ENCODE results near the gene LDLR.

Gene LDLR
- 153 to 196 reads per million in 2 donors for total RNA-seq

DNA sequence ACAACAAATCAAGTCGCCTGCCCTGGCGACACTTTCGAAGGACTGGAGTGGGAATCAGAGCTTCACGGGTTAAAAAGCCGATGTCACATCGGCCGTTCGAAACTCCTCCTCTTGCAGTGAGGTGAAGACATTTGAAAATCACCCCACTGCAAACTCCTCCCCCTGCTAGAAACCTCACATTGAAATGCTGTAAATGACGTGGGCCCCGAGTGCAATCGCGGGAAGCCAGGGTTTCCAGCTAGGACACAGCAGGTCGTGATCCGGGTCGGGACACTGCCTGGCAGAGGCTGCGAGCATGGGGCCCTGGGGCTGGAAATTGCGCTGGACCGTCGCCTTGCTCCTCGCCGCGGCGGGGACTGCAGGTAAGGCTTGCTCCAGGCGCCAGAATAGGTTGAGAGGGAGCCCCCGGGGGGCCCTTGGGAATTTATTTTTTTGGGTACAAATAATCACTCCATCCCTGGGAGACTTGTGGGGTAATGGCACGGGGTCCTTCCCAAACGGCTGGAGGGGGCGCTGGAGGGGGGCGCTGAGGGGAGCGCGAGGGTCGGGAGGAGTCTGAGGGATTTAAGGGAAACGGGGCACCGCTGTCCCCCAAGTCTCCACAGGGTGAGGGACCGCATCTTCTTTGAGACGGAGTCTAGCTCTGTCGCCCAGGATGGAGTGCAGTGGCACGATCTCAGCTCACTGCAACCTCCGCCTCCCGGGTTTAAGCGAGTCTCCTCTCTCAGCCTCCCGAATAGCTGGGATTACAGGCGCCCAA lies at the start of gene LDLR:
Gene LDLR (plus strand): TSS at position 210 of the 760 bp plus-strand sequence. CDS start 86 bp downstream, at position 296.
- peak; percentile 65 for DNase-seq

DNA sequence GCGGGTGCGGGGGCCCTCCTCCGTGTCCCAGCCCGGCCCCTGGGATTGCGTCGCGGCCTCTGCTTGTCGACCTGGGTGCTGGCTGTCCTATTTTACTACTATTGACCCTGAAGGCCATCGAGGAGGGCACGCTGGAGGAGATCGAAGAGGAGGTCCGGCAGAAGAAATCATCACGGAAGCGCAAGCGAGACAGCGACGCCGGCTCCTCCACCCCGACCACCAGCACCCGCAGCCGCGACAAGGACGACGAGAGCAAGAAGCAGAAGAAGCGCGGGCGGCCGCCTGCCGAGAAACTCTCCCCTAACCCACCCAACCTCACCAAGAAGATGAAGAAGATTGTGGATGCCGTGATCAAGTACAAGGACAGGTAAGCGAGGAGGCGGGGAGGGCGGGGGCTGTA lies 48.1 kb upstream of the LDLR start:
- no peak for DNase-seq

DNA sequence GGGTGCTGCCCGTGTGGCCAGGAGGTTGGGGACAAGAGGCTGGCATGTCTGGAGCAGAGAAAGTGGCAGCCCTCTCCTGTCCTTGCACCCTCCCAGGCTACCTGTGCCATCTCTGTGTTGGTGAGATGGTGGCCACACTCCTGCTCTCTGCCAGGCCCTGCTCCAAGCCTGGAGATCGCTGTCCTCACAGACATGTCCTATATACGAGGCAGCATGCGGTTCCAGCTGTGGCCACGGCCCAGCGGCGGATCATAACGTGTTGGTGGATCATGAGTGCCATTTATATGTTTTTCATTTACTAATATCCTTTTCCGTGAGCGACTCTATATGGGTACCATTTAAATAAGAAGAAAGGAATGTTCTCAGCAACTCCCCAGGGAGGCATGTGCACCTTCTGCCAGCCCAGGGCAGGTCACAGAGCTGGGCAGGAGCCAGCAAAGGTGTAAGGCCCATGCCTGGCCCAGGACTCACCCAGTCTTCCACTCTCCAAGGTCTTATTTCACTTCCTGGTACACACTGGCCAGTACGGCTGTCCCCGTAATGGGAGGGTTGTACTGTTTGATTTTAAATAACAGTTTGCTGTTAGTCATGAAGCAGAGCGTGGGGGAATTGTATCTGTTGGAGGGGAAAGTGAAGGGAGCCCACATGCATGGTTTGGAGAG lies 47.2 kb upstream of the LDLR start:
- DNase-seq = no peak

DNA sequence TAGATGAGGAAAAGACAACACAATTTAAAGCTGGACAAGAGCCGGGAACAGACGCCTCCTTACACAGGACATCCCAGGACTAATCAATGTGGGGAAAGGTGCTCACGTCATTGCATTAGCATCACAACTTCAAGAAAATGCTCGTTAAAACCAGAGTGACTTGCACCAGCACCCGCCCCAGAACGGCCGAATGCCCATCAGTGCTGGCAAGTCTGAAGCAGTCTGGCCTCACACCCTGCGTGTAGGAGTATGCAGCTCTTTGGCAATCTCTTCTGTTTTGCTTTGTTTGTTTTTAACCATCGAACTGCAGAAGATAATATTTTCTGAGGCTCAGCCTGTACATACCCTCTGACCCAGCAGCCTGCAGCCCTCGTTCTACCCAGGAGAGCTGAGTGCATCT lies 44.8 kb upstream of the LDLR start:
- DNase-seq = no peak

DNA sequence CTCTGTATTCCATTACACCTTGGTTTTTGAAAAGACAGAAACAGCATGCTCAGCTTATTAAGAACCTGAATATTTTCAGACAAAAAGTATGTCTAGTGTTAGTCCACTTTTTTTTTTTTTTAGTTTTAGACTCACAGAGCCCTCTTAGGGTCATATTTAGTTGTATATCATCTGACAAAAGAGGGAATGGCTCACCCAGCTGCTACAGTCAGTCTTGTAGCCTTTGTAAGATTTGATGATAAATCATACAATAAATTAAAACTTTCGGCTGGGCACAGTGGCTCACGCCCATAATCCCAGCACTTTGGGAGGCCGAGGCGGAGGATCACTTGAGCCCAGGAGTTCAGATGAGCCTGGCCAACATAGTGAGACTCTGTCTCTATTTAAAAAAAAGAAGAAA lies 43.7 kb upstream of the LDLR start:
- DNase-seq = no peak

DNA sequence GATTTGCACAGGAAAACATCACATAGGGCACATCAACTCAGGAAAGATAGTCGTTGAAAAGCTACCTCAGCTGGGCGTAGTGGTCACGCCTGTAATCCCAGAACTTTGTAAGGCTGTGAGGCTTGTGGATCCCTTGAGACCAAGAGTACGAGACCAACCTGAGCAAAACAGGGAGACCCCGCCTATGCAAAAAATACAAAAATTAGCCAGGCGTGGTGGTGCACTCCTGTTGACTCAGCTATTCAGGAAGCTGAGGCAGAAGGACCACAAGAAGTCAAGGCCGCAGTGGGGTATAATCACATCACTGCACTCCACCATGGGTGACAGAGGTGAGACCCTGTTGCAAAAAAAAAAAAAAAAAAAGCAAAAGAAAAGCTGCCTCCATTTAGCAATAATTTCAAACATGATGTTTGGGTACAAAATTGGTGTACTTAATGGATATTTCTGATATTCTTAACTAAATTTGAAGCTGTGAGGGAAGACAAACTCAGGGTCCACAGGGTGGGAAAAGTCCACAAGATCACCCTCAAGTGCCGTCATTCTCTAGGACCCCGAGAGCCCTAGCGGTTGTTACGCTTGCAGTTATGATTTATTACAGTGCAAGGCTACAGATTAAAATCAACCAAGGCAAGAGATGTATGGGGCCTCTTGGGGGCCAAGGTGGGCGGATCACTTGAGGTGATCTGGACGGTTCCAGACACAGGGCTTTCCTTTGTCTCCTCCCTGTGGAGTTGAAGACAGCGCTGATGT lies 42.5 kb upstream of the LDLR start:
- DNase-seq = no peak

DNA sequence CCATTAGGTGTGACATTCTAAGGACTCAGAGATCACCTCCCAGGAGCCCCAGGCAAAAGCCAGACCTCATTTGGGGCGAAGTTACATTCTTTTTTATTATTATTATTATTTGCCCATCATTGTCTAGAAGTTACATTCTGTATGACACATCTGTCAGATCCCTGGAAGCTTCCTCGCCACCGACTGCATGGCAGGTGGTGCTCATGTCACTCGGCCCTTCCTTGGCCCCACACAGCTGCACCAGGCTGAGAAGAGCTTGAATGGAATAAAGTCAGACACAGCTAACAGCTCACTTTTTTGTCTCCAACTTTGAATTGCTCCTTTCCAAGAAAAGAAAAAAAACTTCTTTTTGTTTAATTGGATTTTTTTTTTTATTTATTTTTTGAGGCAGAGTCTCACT lies 41.4 kb upstream of the LDLR start:
- DNase-seq = no peak

DNA sequence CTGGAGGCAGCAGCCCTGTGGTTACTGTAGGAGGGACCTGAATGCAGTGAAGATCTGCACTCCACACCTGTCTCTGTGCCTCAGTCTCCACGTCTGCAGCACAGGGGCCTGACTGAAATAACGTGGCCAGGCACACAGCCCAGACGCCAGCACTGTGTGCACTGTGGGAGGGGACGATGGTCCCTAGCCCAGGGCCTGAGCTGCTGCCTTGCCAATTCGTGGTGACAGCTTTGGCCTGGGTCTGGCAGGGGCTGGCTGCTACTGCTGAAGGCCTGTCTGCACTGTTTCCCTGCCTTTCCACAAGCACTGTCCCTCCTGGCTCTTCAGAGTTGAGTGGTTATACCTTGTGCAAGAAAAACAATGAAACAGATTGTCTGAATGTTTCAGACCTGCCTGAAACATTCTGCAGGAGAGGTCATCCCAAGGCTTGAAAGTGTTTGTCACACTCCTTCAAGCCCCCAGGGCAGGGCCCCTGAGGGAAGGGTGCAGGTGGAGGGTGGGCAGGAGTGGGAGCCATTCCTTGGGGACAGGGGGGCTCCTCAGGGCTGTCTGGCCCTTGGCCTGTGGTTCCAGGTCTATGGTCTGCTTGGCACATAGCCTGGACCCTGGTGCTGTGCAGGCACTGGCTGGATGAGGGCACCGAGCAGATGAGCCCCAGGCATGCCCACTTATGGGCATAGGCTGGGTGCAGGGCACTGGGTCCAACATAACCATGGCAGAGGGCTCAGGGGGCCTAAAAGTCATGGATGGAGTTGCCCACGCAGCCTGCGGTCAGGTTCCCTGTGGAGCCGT lies 38.7 kb upstream of the LDLR start:
- DNase-seq = no peak

DNA sequence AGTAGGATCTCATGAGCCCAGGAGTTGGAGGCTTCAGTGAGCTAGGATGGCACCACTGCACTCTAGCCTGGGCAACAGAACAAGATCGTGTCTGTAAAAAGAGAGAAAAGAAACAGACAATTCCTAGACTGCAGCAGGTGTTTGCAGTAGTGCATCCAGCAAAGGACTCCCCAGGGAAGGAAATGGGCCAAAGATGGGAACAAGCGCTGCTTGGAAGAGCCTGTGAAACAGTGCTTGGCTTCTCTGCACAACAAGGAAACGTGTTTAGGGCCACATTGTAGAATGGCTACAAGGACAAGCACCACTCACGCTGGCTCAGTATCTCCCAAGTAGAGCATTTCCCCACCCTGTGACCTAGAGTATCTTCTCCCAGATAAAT lies 35.5 kb upstream of the LDLR start:
- no peak for DNase-seq

DNA sequence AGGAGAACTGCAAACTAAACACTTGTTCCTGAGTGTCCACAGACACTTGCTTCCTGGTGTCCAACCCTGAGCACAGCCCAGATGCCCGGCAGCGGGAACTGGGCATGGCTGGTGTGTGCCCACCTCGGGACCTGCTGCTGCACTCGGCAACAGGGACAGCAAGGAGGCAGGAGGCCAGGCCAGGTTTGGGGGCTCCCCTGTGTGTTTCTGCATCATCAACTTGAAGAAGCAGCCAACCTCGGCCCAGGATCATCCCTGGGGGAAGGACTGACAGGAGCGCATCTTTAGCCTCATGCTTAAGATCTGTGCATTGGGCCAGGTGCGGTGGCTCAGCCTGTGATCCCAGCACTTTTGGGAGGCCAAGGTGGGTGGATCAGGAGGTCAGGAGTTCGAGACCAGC lies 35.1 kb upstream of the LDLR start:
- no peak for DNase-seq

DNA sequence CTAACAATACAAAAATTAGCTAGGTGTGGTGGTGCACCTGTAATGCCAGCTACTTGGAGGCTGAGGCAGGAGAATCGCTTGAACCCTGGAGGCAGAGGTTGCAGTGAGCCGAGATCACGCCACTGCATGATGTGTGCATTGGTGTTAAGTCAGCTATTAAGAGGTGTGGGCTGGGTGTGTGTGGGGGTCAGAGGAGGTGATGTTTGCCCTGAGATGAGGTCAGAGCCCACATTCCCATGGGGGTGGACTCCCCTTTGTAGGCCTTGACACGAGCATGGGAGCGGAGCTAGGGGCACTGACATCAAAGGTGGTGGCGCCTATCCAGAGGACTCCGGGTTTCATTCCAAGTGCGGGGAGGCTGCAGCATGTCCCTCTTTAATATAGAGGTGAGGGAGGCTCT lies 34.6 kb upstream of the LDLR start:
- no peak for DNase-seq

DNA sequence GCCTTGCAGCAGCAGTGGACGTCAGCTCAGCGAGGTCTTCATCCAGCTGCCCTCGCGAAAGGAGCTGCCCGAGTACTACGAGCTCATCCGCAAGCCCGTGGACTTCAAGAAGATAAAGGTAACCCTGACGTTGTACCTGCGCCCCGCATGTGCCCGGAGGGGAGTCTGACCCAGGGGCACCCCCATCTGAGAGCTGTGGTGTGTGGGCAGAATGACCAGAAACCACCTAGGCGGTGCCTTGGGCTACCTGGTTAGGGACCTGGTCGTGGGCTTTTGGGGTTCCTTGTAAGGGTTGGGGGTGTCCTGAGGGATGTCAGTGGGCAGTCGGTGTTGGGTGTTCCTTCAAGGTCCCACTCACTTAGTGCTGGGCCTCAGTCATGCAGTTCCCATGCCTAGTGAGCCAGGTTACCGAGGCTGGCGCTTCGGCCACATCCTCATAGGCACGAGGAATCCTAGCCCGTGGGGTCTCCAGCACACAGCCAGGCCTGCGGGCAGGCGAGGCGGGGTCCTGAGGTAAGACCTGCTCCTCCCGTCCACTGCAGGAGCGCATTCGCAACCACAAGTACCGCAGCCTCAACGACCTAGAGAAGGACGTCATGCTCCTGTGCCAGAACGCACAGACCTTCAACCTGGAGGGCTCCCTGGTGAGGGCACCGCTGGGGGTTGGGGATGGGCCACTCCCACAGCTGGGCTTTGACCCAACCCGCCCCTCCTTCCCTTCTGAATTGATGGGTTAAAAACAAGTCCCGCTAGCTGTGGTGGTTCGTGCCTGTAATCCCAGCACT lies 30.8 kb upstream of the LDLR start:
- no peak for DNase-seq

DNA sequence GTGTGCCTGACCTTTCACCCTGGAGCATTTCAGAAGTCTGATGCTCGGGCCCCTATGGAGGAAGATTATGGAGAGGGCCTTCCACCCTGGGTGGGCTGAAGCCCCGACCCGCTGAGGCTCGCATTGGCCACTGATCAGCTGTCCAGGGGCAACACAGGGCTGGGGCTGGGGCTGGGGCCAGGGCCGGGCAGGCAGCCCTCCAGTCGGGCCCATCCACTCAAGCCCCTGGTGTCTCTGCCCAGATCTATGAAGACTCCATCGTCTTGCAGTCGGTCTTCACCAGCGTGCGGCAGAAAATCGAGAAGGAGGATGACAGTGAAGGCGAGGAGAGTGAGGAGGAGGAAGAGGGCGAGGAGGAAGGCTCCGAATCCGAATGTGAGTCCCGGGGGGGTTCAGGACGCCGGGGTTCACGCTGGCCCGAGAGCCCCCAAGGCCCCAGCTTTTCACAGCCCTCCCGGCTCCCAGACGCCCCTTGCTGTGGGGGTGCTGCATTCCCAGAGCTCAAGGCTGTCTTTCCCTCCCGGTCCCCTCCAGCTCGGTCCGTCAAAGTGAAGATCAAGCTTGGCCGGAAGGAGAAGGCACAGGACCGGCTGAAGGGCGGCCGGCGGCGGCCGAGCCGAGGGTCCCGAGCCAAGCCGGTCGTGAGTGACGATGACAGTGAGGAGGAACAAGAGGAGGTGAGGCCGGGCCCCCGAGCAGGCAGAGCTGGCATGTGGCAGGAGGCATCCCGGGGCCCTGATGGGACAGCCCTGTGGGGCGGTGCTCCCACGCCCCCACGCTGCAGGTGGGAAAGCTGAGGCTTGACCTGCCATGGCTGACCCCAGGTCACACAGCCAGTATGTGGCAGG lies 29.5 kb upstream of the LDLR start:
- no peak for DNase-seq

DNA sequence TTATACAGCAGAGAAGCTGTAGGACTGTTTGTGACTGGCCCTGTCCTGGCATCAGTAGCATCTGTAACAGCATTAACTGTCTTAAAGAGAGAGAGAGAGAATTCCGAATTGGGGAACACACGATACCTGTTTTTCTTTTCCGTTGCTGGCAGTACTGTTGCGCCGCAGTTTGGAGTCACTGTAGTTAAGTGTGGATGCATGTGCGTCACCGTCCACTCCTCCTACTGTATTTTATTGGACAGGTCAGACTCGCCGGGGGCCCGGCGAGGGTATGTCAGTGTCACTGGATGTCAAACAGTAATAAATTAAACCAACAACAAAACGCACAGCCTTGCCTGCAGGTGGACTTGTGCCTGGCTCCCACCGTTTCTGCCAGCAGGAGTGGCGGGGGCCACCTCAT lies 27.3 kb upstream of the LDLR start:
- no peak for DNase-seq

DNA sequence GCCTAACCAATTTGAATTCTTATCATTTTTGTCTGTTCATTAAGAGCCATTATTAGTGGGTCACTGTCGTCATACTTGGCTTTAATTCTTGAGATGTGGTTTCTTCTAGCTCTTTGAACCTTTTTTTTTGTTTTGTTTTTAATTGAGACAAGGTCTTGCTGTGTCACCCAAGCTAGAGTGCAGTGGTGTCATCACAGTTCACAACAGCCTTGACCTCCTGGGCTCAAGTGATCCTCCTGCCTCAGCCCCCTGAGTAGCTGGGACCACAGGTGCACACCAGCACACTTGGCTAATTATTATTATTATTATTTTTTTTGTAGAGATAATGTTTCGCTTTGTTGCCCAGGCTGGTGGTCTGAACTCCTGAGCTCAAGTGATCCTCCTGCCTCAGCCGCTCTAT lies 25.8 kb upstream of the LDLR start:
- no peak for DNase-seq

DNA sequence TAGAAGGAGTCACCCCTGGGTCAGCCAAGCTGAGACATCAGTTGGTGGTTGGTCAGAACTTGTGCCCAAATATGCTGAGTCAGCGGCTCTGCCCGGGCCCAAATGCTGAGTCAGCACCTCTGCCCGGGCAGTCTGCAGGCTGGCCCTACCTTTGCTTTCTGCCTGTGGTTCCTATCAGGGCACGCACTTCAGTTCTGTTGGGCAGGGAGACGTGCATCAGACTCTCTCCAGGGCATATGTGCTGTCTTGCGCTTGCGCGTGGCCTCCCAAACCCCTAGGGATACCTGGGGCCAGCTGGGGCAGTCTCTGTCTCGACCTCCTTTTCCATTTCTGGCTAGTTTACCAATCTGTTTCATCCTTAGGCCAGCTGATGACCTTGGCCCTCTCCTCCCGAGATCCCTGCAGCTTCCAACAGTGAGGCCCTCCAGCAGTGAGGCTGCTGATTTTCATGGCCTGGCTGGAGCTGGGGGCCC lies 24.4 kb upstream of the LDLR start:
- no peak for DNase-seq

DNA sequence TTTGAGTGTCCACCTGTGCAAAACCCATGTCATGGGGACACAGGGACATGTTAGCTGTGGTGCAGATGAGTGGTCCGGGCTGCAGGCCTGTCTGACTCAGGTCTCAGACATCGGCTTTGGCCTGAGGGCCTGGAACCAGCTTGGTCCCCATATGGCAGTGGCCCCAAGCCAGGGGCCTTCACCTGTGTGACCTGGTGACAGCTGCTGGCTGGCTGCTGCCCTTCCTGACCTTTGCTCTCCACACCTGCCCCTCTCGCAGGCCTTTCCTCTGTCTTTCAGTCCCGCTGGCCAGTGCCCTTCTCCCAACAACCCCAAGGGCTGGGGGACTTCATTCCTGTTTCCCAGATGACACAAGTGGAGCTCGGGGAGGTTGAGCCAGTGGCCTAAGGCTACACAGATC lies 22.9 kb upstream of the LDLR start:
- DNase-seq = no peak

DNA sequence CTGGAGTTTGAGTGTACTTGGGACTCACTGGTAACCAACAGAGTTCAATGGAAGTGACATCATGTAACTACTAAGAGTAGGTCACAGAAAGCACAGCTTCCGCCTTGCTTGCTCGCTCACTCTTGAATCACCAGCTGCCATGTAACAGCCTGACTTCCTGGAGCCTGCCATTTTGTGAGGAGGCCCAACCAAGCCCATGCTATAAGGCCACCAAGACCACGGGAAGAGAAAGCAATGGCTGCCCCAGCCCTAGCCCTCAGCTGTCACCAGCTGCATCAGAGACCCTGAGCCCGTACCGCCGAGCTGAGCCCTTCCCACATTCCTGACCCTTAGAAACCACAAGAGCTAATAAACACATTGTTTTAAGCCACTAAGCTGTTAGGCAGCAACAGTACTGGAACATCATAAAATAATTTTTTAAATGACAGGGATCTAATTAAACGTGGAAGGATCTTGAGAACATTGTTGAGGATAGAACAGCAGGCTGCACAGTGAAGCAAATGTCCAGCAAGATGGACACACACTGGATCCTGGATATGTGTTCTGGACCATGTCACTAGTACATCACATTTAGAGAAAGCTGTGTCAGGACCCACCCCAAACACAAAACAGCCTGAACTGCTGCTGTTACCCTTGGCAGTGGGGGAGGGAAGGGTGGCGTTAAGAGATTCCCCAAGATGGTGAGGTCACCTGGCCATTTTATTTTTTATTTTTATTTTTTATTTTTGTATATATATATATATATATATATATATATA lies 21.7 kb upstream of the LDLR start:
- DNase-seq = no peak

DNA sequence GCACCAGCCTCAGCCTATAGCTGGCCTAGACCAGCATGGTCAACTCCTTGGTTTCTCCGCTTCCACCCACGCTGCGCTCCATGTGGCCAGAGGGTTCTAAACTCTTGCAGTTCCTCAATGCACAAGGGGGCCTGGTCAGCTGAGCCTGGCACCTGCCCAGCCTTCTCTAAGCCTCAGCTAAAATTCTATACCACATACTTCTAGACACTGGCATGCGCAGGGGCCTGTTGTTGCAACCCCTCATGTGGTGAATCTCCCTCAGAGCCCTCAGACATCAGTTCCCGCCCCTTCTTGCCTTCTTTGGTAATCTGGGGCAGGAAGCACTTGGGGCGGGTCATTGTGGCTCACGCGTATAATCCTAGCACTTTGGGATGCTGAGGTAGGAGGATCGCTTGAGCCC lies 19.7 kb upstream of the LDLR start:
- DNase-seq = no peak

DNA sequence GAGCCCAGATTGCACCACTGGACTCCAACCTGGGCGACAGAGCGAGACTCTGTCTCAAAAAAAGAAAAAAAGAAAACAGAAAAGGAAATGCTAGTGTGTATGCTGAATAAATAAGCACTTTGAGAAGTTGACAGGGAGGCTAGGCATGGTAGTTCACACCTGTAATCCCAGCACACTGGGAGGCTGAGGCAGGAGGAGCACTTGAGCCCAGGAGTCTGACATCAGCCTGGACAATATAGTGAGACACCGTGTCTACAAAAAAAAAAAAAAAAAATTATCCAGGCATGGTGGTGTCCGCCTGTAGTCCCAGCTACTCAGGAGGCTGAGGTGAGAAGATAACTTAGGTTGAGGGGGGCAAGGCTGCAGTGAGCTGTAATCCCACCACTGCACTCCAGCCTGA lies 19.1 kb upstream of the LDLR start:
- no peak for DNase-seq

Data from T-helper 9 cell (primary cell).